Colonic mucosa (tissue), 4 donors: ENCODE measurements around the gene MRNIP. TPM values are rescaled to one million over a fixed set of nuclear protein-coding genes. Genes with fewer than 3 reads are reported as not detected.

ENCODE experiments used
- DNase-seq: peaks from one replicate; pipeline ENCODE4 v3.0.0-alpha.2; 2020
- H3K27ac ChIP-seq: fragments of 200-600 bp; one replicate; pipeline ENCODE4 v1.8.0; 2021
- H3K27me3 ChIP-seq: fragments of 200-600 bp; one replicate; pipeline ENCODE4 v1.8.0; 2021
- H3K36me3 ChIP-seq: fragments of 200-600 bp; one replicate; pipeline ENCODE4 v1.8.0; 2021
- H3K4me1 ChIP-seq: fragments of 200-600 bp; one replicate; pipeline ENCODE4 v1.8.0; 2021; ENCODE audit warnings: mild to moderate bottlenecking
- H3K4me3 ChIP-seq: fragments of 200-600 bp; one replicate; pipeline ENCODE4 v1.8.0; 2021
- H3K9ac ChIP-seq, 2 donors: one replicate each; pipeline ENCODE4 v1.7.0; 2013; ENCODE audit warnings: control low read depth in 2 of 2, low read depth in 2 of 2, low read length in 2 of 2
- H3K9me3 ChIP-seq: fragments of 200-600 bp; one replicate; pipeline ENCODE4 v1.8.0; 2021
- CTCF ChIP-seq: fragments of 200-600 bp; IDR thresholded peaks from one replicate; pipeline ENCODE4 v1.8.0; 2022; ENCODE audit warnings: antibody characterized with exemption, mild to moderate bottlenecking
- intact Hi-C: fragments of 100-400 bp; cut with DNase I; formaldehyde crosslinking; loops from one replicate; pipeline ENCODE4 v1.14.1; 2022
- total RNA-seq, 2 donors: library from RNA; stranded (reverse); fragmentation: NEBNext Ultra II Directional in 1 of 2; extraction: Animal tissue kit (Norgen Biotek cat#: 25700) in 1 of 2; gene quantifications; one replicate each; pipeline ENCODE4 v1.2.1, GENCODE V29; 2021
- donor health status: healthy.
- donor health status: DM: no; HTN: no; CAD: no.
- donor health status: DM: no; HTN: no; CAD: no.

Gene MRNIP
- total RNA-seq, 2 donors from 2014 or later, result 8.6 to 17.5 TPM

- no peak for TF ChIP-seq CTCF
- Histone ChIP-seq H3K27ac (no peak overlapping the region), H3K36me3 (peaks cover 9% of the 10 kb centered on the region), H3K27me3 (no peaks in the 10 kb centered on the region), H3K4me1 (no peaks in the 10 kb centered on the region), H3K4me3 (no peak overlapping the region), H3K9ac (no peak overlapping the region), H3K9me3 (no peaks in the 10 kb centered on the region)
- no peak for DNase-seq
- intact Hi-C loops, result loop anchor here (10.0 kb wide), 1 partner anchor 96 kb away; the partner anchor contains the start of gene MGAT4B
These were observed 42.1 kb upstream of the MRNIP start for GRCh38 chr5:179900711-179901110.

GRCh38 chr5:179900206-179900605 lies 41.6 kb upstream of the MRNIP start:
- Histone ChIP-seq H3K4me3 (no peak overlapping the region), H3K9ac (no peak overlapping the region), H3K27ac (no peak overlapping the region), H3K36me3 (peaks cover 9% of the 10 kb centered on the region), H3K9me3 (no peaks in the 10 kb centered on the region), H3K4me1 (no peaks in the 10 kb centered on the region), H3K27me3 (no peaks in the 10 kb centered on the region)
- intact Hi-C loops, result loop anchor here (10.0 kb wide), 1 partner anchor 95 kb away; the partner anchor contains the start of gene MGAT4B
- DNase-seq, result no peak
- no peak for TF ChIP-seq CTCF

GRCh38 chr5:179895861-179896260 lies 37.2 kb upstream of the MRNIP start:
- DNase-seq, result no peak
- Histone ChIP-seq H3K27me3 (no peaks in the 10 kb centered on the region), H3K27ac (no peak overlapping the region), H3K36me3 (peaks cover 25% of the 10 kb centered on the region), H3K4me1 (no peaks in the 10 kb centered on the region), H3K9me3 (no peaks in the 10 kb centered on the region), H3K4me3 (no peak overlapping the region), H3K9ac (no peak overlapping the region)
- intact Hi-C loops, result no loop called here
- no peak for TF ChIP-seq CTCF

GRCh38 chr5:179893958-179894895 lies 35.6 kb upstream of the MRNIP start:
- no peak for TF ChIP-seq CTCF
- no peak for DNase-seq
- H3K36me3 ChIP-seq, result peaks cover 34% of the 10 kb centered on the region
- H3K4me1 ChIP-seq, result no peaks in the 10 kb centered on the region
- H3K27me3 ChIP-seq, result no peaks in the 10 kb centered on the region
- H3K27ac ChIP-seq, result no peak overlapping the region
- H3K9me3 ChIP-seq, result no peaks in the 10 kb centered on the region
- intact Hi-C loops, result no loop called here
- H3K9ac ChIP-seq, result no peak overlapping the region
- H3K4me3 ChIP-seq, result no peak overlapping the region

- intact Hi-C loops, result no loop called here
- Histone ChIP-seq H3K9ac (no peak overlapping the region), H3K4me3 (no peak overlapping the region), H3K27me3 (no peaks in the 10 kb centered on the region), H3K36me3 (peaks cover 26% of the 10 kb centered on the region), H3K27ac (no peak overlapping the region), H3K4me1 (no peaks in the 10 kb centered on the region), H3K9me3 (no peaks in the 10 kb centered on the region)
- no peak for DNase-seq
- TF ChIP-seq CTCF, result no peak
These were observed 34.7 kb upstream of the MRNIP start for GRCh38 chr5:179893076-179893957.
